Measurements from ENCODE around the gene TNFRSF4. TPM values are rescaled to one million over a fixed set of nuclear protein-coding genes. Genes with fewer than 3 reads are reported as not detected.

TNFRSF4 gene
- total and polyA plus RNA-seq, 4 donors, result 0.08 to 0.35 (median 0.15) TPM; not detected in 1

GRCh38 chr1:1228596-1229321 lies 14.8 kb upstream of the TNFRSF4 start:
- Histone ChIP-seq H3K36me3 (ENCODE audit: control insufficient read depth in 4 of 4, insufficient read depth in 3 of 4, low read depth in 1 of 4, low read length in 3 of 4) (peaks cover 7 to 29% (median 18%) of the 10 kb centered on the region in 4 donors), H3K9ac (ENCODE audit: low read depth in 1 of 2, low read length in 2 of 2) (no peak overlapping the region), H3K9me3 (ENCODE audit: control insufficient read depth in 4 of 4, low read length in 3 of 4) (no peaks in the 10 kb centered on the region), H3K27ac (ENCODE audit: low read depth in 1 of 2, low read length in 2 of 2) (no peak overlapping the region), H3K4me3 (ENCODE audit: low read depth in 1 of 3, low read length in 3 of 3) (no peak overlapping the region), H3K4me1 (ENCODE audit: control insufficient read depth in 4 of 4, insufficient read depth in 4 of 4, low read length in 3 of 4) (peaks cover 14 to 27% (median 23%) of the 10 kb centered on the region in 4 donors), H3K27me3 (ENCODE audit: control insufficient read depth in 4 of 4, insufficient read depth in 4 of 4, low read length in 3 of 4) (no peaks in the 10 kb centered on the region)
- no peak for DNase-seq (ENCODE audit: low spot score)
- TF ChIP-seq MAX (IDR thresholded peaks at IDR 0.05) (no peak), NR2F2 (IDR thresholded peaks at IDR 0.05) (no peak)
- 92% methylated on average over 28 of the region's 28 CpGs for WGBS

GRCh38 chr1:1228187-1228586 lies 14.2 kb upstream of the TNFRSF4 start:
- 97% methylated on average over 30 of the region's 30 CpGs for WGBS
- TF ChIP-seq GABPA (IDR thresholded peaks at IDR 0.05 in 1 of 2, conservative IDR thresholded peaks at IDR 0.05 in 1 of 2), result no peak
- no peak for TF ChIP-seq FOXA1 (IDR thresholded peaks at IDR 0.05)
- no peak for TF ChIP-seq RAD21 (IDR thresholded peaks at IDR 0.05)
- no peak for TF ChIP-seq HNF4A (conservative IDR thresholded peaks at IDR 0.05)
- TF ChIP-seq HNF4G (IDR thresholded peaks at IDR 0.05), result no peak
- no peak for TF ChIP-seq FOXA2 (IDR thresholded peaks at IDR 0.05)
- TF ChIP-seq RXRA (IDR thresholded peaks at IDR 0.05), result no peak
- TF ChIP-seq JUND (IDR thresholded peaks at IDR 0.05), result no peak
- no peak for TF ChIP-seq ATF3 (IDR thresholded peaks at IDR 0.05)
- no peak for TF ChIP-seq CTCF (IDR thresholded peaks at IDR 0.05; ENCODE audit: low read depth, low read length, missing input control)
- H3K9ac ChIP-seq (ENCODE audit: low read depth in 1 of 2, low read length in 2 of 2), result no peak overlapping the region
- no peaks in the 10 kb centered on the region for H3K9me3 ChIP-seq (ENCODE audit: control insufficient read depth in 4 of 4, low read length in 3 of 4)
- no peak overlapping the region for H3K27ac ChIP-seq (ENCODE audit: low read depth in 1 of 2, low read length in 2 of 2)
- no peak for DNase-seq (ENCODE audit: low spot score)
- peaks cover 14 to 27% (median 21%) of the 10 kb centered on the region in 4 donors for H3K4me1 ChIP-seq (ENCODE audit: control insufficient read depth in 4 of 4, insufficient read depth in 4 of 4, low read length in 3 of 4)
- no peaks in the 10 kb centered on the region for H3K27me3 ChIP-seq (ENCODE audit: control insufficient read depth in 4 of 4, insufficient read depth in 4 of 4, low read length in 3 of 4)
- H3K36me3 ChIP-seq (ENCODE audit: control insufficient read depth in 4 of 4, insufficient read depth in 3 of 4, low read depth in 1 of 4, low read length in 3 of 4), result peaks cover 7 to 33% (median 20%) of the 10 kb centered on the region in 4 donors
- no peak overlapping the region for H3K4me3 ChIP-seq (ENCODE audit: low read depth in 1 of 3, low read length in 3 of 3)

- Histone ChIP-seq H3K27ac (ENCODE audit: low read depth in 1 of 2, low read length in 2 of 2) (no peak overlapping the region), H3K4me1 (ENCODE audit: control insufficient read depth in 4 of 4, insufficient read depth in 4 of 4, low read length in 3 of 4) (peaks cover 11 to 21% (median 15%) of the 10 kb centered on the region in 4 donors), H3K9me3 (ENCODE audit: control insufficient read depth in 4 of 4, low read length in 3 of 4) (no peaks in the 10 kb centered on the region), H3K9ac (ENCODE audit: low read depth in 1 of 2, low read length in 2 of 2) (no peak overlapping the region), H3K27me3 (ENCODE audit: control insufficient read depth in 4 of 4, insufficient read depth in 4 of 4, low read length in 3 of 4) (no peaks in the 10 kb centered on the region), H3K36me3 (ENCODE audit: control insufficient read depth in 4 of 4, insufficient read depth in 3 of 4, low read depth in 1 of 4, low read length in 3 of 4) (peaks cover 11 to 41% (median 26%) of the 10 kb centered on the region in 4 donors), H3K4me3 (ENCODE audit: low read depth in 1 of 3, low read length in 3 of 3) (no peak overlapping the region)
- no peak for TF ChIP-seq RXRA (IDR thresholded peaks at IDR 0.05)
- TF ChIP-seq RAD21 (IDR thresholded peaks at IDR 0.05), result no peak
- TF ChIP-seq EGR1 (IDR thresholded peaks at IDR 0.05; ENCODE audit: low read depth in 2 of 2), result no peak
- no peak for TF ChIP-seq NR2F2 (IDR thresholded peaks at IDR 0.05)
- TF ChIP-seq FOXA2 (IDR thresholded peaks at IDR 0.05), result no peak
- TF ChIP-seq FOXA1 (IDR thresholded peaks at IDR 0.05), result no peak
- TF ChIP-seq CTCF (IDR thresholded peaks at IDR 0.05; ENCODE audit: low read depth, low read length, missing input control), result no peak
- WGBS, result 98% methylated on average over 25 of the region's 25 CpGs
- no peak for DNase-seq (ENCODE audit: low spot score)
Observed at GRCh38 chr1:1227386-1227785, 13.4 kb upstream of the TNFRSF4 start.
